Measurements from ENCODE around the gene C5AR1.

C5AR1 gene

GRCh38 chr19:47371261-47371660, 61.6 kb downstream of the C5AR1 start:
- DNase-seq, result no peak

Data from activated naive CD4-positive, alpha-beta T cell treated with Interleukin-2 at 50 U/mL for 16 hours (primary cell).